ENCODE measurements around the gene DGCR2. TPM values are rescaled to one million over a fixed set of nuclear protein-coding genes. Genes with fewer than 3 reads are reported as not detected.

The DGCR2 gene
- total RNA-seq, 2 experiments from 2014 or later = 20.5 to 22.2 TPM

- H3K4me3 Mint-ChIP-seq = no peak overlapping the region
- no peak overlapping the region for H3K27ac Mint-ChIP-seq
- peaks cover 20% of the 10 kb centered on the region for H3K4me1 Mint-ChIP-seq
- no peak for DNase-seq
- peaks cover 4% of the 10 kb centered on the region for H3K36me3 Mint-ChIP-seq
- no peaks in the 10 kb centered on the region for H3K27me3 Mint-ChIP-seq
- H3K9me3 Mint-ChIP-seq = no peaks in the 10 kb centered on the region
Measured at GRCh38 chr22:19125011-19125410, 2.8 kb upstream of the DGCR2 start.

GRCh38 chr22:19124377-19124776 is 2.2 kb upstream of the DGCR2 start:
- no peak for DNase-seq
- Mint-ChIP-seq H3K27ac (no peak overlapping the region), H3K9me3 (no peaks in the 10 kb centered on the region), H3K4me3 (no peak overlapping the region), H3K4me1 (peaks cover 23% of the 10 kb centered on the region), H3K27me3 (no peaks in the 10 kb centered on the region), H3K36me3 (peaks cover 4% of the 10 kb centered on the region)

GRCh38 chr22:19123936-19124335 is 1.7 kb upstream of the DGCR2 start:
- Mint-ChIP-seq H3K4me3 (no peak overlapping the region), H3K9me3 (no peaks in the 10 kb centered on the region), H3K27ac (no peak overlapping the region), H3K27me3 (no peaks in the 10 kb centered on the region), H3K36me3 (peaks cover 4% of the 10 kb centered on the region), H3K4me1 (peaks cover 28% of the 10 kb centered on the region)
- DNase-seq = no peak

GRCh38 chr22:19122752-19123492 is 710 bp upstream of the DGCR2 start:
- peaks cover 4% of the 10 kb centered on the region for H3K36me3 Mint-ChIP-seq
- H3K27ac Mint-ChIP-seq = no peak overlapping the region
- H3K9me3 Mint-ChIP-seq = no peaks in the 10 kb centered on the region
- H3K4me1 Mint-ChIP-seq = peaks cover 37% of the 10 kb centered on the region
- peak overlapping the region; percentile 79 for H3K4me3 Mint-ChIP-seq
- no peak for DNase-seq
- no peaks in the 10 kb centered on the region for H3K27me3 Mint-ChIP-seq

- peaks cover 48% of the 10 kb centered on the region for H3K4me1 Mint-ChIP-seq
- peaks cover 4% of the 10 kb centered on the region for H3K36me3 Mint-ChIP-seq
- H3K9me3 Mint-ChIP-seq = no peaks in the 10 kb centered on the region
Measured at GRCh38 chr22:19121631-19122142, 525 bp downstream of the DGCR2 start.

GRCh38 chr22:19120829-19121630 is 1.2 kb downstream of the DGCR2 start:
- Mint-ChIP-seq H3K27ac (peak overlapping the region; percentile 79), H3K4me3 (peak overlapping the region; percentile 90), H3K9me3 (no peaks in the 10 kb centered on the region), H3K4me1 (peaks cover 55% of the 10 kb centered on the region), H3K36me3 (peaks cover 4% of the 10 kb centered on the region), H3K27me3 (no peaks in the 10 kb centered on the region)
- DNase-seq = peak; percentile 49

More at GRCh38 chr22:19121631-19122142, 525 bp downstream of the DGCR2 start:
- DNase-seq = peak; percentile 33
- Mint-ChIP-seq H3K27ac (peak overlapping the region; percentile 79), H3K27me3 (no peaks in the 10 kb centered on the region), H3K4me3 (peak overlapping the region; percentile 90)

- DNase-seq = no peak
- H3K27me3 Mint-ChIP-seq = no peaks in the 10 kb centered on the region
- no peak overlapping the region for H3K27ac Mint-ChIP-seq
- H3K4me3 Mint-ChIP-seq = peak overlapping the region; percentile 90
- H3K36me3 Mint-ChIP-seq = peaks cover 4% of the 10 kb centered on the region
- peaks cover 64% of the 10 kb centered on the region for H3K4me1 Mint-ChIP-seq
- no peaks in the 10 kb centered on the region for H3K9me3 Mint-ChIP-seq
Measured at GRCh38 chr22:19119949-19120348, 2.3 kb downstream of the DGCR2 start.

- peaks cover 4% of the 10 kb centered on the region for H3K36me3 Mint-ChIP-seq
- DNase-seq = no peak
- H3K4me1 Mint-ChIP-seq = peaks cover 67% of the 10 kb centered on the region
- no peaks in the 10 kb centered on the region for H3K27me3 Mint-ChIP-seq
- no peaks in the 10 kb centered on the region for H3K9me3 Mint-ChIP-seq
- peak overlapping the region; percentile 10 for H3K4me3 Mint-ChIP-seq
- no peak overlapping the region for H3K27ac Mint-ChIP-seq
Measured at GRCh38 chr22:19118329-19118880, 3.8 kb downstream of the DGCR2 start.

GRCh38 chr22:19117111-19117512 is 5.1 kb downstream of the DGCR2 start:
- H3K27me3 Mint-ChIP-seq = no peaks in the 10 kb centered on the region
- H3K4me1 Mint-ChIP-seq = peaks cover 61% of the 10 kb centered on the region
- no peak for DNase-seq
- H3K9me3 Mint-ChIP-seq = no peaks in the 10 kb centered on the region
- no peak overlapping the region for H3K4me3 Mint-ChIP-seq
- peaks cover 4% of the 10 kb centered on the region for H3K36me3 Mint-ChIP-seq
- no peak overlapping the region for H3K27ac Mint-ChIP-seq

- peaks cover 2% of the 10 kb centered on the region for H3K36me3 Mint-ChIP-seq
- no peaks in the 10 kb centered on the region for H3K9me3 Mint-ChIP-seq
- H3K27me3 Mint-ChIP-seq = no peaks in the 10 kb centered on the region
- no peak for DNase-seq
- peaks cover 65% of the 10 kb centered on the region for H3K4me1 Mint-ChIP-seq
- no peak overlapping the region for H3K27ac Mint-ChIP-seq
- no peak overlapping the region for H3K4me3 Mint-ChIP-seq
Measured at GRCh38 chr22:19115628-19116027, 6.6 kb downstream of the DGCR2 start.

GRCh38 chr22:19114984-19115552 is 7.1 kb downstream of the DGCR2 start:
- Mint-ChIP-seq H3K27me3 (no peaks in the 10 kb centered on the region), H3K36me3 (peaks cover 2% of the 10 kb centered on the region), H3K4me3 (no peak overlapping the region), H3K4me1 (peaks cover 63% of the 10 kb centered on the region), H3K9me3 (no peaks in the 10 kb centered on the region), H3K27ac (no peak overlapping the region)
- no peak for DNase-seq

GRCh38 chr22:19113429-19113828 is 8.8 kb downstream of the DGCR2 start:
- Mint-ChIP-seq H3K36me3 (peaks cover 2% of the 10 kb centered on the region), H3K4me1 (peaks cover 65% of the 10 kb centered on the region), H3K4me3 (no peak overlapping the region), H3K9me3 (no peaks in the 10 kb centered on the region), H3K27ac (no peak overlapping the region), H3K27me3 (no peaks in the 10 kb centered on the region)
- no peak for DNase-seq

- Mint-ChIP-seq H3K27ac (peak overlapping the region; percentile 52), H3K4me3 (no peak overlapping the region), H3K27me3 (no peaks in the 10 kb centered on the region), H3K4me1 (peaks cover 67% of the 10 kb centered on the region), H3K9me3 (no peaks in the 10 kb centered on the region), H3K36me3 (peaks cover 6% of the 10 kb centered on the region)
- no peak for DNase-seq
Measured at GRCh38 chr22:19111584-19111983, 10.6 kb downstream of the DGCR2 start.

GRCh38 chr22:19111140-19111539 is 11.1 kb downstream of the DGCR2 start:
- peaks cover 6% of the 10 kb centered on the region for H3K36me3 Mint-ChIP-seq
- no peak for DNase-seq
- H3K4me3 Mint-ChIP-seq = no peak overlapping the region
- H3K9me3 Mint-ChIP-seq = no peaks in the 10 kb centered on the region
- H3K27me3 Mint-ChIP-seq = no peaks in the 10 kb centered on the region
- H3K4me1 Mint-ChIP-seq = peaks cover 67% of the 10 kb centered on the region
- H3K27ac Mint-ChIP-seq = peak overlapping the region; percentile 52

- no peaks in the 10 kb centered on the region for H3K27me3 Mint-ChIP-seq
- DNase-seq = no peak
- no peak overlapping the region for H3K27ac Mint-ChIP-seq
- no peaks in the 10 kb centered on the region for H3K9me3 Mint-ChIP-seq
- peaks cover 8% of the 10 kb centered on the region for H3K36me3 Mint-ChIP-seq
- H3K4me1 Mint-ChIP-seq = peaks cover 65% of the 10 kb centered on the region
- H3K4me3 Mint-ChIP-seq = no peak overlapping the region
Measured at GRCh38 chr22:19110646-19111045, 11.6 kb downstream of the DGCR2 start.
